Measurements from ENCODE around the gene MAP6D1.

Gene MAP6D1

DNA sequence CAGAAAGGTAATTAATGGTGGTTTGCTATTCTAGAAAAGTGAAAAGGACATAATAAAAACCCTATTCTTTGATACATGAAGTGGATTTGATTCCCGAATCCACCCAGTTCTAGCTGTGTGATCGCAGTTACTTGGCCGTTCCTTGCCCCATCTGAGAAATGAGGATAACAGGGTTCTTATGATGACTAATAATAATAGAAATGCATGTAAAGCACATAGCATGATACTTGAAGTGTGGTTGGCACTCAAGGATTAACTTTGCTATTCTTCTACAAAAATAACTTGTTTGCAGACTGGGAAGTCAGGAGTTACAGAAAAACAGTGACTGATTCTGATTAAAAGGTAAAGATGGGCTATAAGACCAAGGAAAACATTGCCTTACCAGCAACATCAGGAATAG, 32.5 kb upstream of the MAP6D1 start:
- no peak for TF ChIP-seq CTCF (IDR thresholded peaks at IDR 0.05; ENCODE audit: borderline replicate concordance, control extremely low read depth, extremely low read depth, insufficient read depth, missing control alignments)
- DNase-seq (ENCODE audit: low spot score) = no peak
- in situ Hi-C loops (cut with MboI; ENCODE audit: low sequenced_read_pairs, unreplicated experiment) = no loop called here

DNA sequence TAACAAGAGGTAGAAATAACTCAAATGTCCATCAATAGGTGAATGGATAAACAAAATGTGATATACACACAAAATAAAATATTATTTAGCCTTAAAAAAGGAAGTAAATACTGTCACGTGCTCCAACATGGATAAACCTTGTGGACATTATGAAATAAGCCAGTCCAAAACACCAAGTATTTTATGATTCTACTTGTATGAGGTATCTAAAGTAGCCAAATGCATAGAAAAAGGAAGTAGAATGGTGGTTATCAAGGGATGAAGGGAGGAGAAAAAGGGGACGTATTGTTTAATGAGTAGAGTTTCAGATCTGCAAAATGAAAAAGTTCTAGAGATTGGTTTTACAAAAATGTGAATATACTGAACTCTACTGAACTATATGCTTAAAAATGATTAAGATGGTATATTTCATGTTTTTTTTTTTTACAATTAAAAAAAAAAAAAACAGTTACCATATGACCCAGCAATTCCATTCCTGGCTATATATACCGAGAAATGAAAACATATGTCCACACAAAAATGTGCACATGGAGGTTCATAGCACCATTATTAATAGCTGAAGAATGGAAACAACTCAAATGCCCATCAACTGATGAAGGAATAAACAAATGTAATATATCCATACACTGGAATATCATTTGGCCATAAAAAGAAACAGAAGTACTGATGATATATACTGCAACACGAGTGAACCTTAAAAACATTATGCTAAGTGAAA, 29.1 kb upstream of the MAP6D1 start:
- TF ChIP-seq CTCF (IDR thresholded peaks at IDR 0.05; ENCODE audit: borderline replicate concordance, control extremely low read depth, extremely low read depth, insufficient read depth, missing control alignments) = no peak
- no peak for DNase-seq (ENCODE audit: low spot score)
- in situ Hi-C loops (cut with MboI; ENCODE audit: low sequenced_read_pairs, unreplicated experiment) = no loop called here

DNA sequence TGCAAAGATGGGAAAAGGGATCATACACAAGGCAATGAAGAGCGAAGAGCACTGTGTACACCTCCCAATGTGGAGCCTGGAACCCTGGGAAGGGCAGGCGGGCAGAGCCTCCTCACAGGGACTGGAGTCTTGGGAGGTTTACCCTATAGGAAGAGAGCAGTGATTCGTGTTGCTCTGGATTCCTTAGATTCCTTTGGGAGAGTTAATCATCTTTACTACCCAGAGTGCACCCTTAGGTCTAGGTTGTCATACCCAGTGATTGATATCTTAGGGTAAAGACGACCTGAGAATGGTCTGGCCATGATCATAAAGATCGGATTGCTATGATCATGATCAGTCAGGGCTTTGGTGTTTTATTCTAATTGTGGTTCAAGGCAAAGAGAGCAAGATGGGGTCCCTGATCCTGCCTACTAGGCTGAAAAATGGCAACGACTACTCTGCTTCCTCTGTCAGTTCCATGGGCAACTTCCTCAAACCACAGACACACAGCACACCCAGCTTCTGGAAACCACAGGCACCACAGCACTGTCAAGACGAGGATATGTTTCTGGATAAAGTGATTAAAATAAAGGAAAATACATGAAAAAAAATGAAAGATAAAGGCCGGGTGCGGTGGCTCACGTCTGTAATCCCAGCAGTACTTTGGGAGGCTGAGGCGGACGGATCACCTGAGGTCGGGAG, 20.4 kb upstream of the MAP6D1 start:
- in situ Hi-C loops (cut with MboI; ENCODE audit: low sequenced_read_pairs, unreplicated experiment) = no loop called here
- TF ChIP-seq CTCF (IDR thresholded peaks at IDR 0.05; ENCODE audit: borderline replicate concordance, control extremely low read depth, extremely low read depth, insufficient read depth, missing control alignments) = no peak
- no peak for DNase-seq (ENCODE audit: low spot score)

GRCh38 chr3:183845090-183845489, 19.7 kb upstream of the MAP6D1 start:
- TF ChIP-seq CTCF (IDR thresholded peaks at IDR 0.05; ENCODE audit: borderline replicate concordance, control extremely low read depth, extremely low read depth, insufficient read depth, missing control alignments) = no peak
- in situ Hi-C loops (cut with MboI; ENCODE audit: low sequenced_read_pairs, unreplicated experiment) = no loop called here
- no peak for DNase-seq (ENCODE audit: low spot score)

DNA sequence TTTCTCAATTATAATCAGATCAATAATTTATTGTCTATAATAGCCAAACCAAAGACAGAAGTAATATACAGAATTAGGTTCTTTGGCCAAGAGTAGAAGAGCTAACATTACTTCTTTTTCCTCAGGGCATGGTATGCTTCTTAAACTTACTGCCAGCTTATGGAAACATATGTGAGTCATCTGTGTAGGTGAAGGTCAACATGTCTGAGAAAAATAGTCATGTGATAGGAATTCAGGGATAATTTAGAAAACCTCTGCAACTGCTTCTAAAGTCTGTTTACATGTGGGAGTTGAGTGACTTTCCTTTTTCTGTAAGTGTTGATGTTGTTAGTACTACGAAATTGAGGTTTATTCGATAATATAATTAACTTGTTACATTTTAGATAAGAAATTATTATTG, 19.2 kb upstream of the MAP6D1 start:
- in situ Hi-C loops (cut with MboI; ENCODE audit: low sequenced_read_pairs, unreplicated experiment) = no loop called here
- DNase-seq (ENCODE audit: low spot score) = no peak
- no peak for TF ChIP-seq CTCF (IDR thresholded peaks at IDR 0.05; ENCODE audit: borderline replicate concordance, control extremely low read depth, extremely low read depth, insufficient read depth, missing control alignments)

DNA sequence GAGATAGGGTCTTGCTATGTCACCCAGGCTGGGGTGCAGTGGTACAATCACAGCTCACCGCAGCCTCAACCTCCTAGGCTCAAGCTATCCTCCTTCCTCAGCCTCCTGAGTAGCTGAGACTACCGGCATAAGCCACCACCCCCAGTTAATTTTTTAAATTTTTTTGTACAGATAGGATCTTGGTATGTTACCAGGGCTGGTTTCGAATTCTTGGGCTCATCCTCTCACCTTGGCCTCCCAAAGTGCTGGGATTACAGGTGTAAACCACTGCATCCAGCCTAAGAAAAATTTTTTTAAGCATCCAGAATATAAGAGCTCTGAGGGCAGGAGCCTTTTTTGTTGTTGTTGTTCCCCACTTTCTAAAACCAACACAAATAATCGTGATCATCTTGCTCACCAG, 14.4 kb upstream of the MAP6D1 start:
- TF ChIP-seq CTCF (IDR thresholded peaks at IDR 0.05; ENCODE audit: borderline replicate concordance, control extremely low read depth, extremely low read depth, insufficient read depth, missing control alignments) = no peak
- in situ Hi-C loops (cut with MboI; ENCODE audit: low sequenced_read_pairs, unreplicated experiment) = no loop called here
- no peak for DNase-seq (ENCODE audit: low spot score)
